ENCODE measurements around the gene TRAF3IP3.

Gene TRAF3IP3

DNA sequence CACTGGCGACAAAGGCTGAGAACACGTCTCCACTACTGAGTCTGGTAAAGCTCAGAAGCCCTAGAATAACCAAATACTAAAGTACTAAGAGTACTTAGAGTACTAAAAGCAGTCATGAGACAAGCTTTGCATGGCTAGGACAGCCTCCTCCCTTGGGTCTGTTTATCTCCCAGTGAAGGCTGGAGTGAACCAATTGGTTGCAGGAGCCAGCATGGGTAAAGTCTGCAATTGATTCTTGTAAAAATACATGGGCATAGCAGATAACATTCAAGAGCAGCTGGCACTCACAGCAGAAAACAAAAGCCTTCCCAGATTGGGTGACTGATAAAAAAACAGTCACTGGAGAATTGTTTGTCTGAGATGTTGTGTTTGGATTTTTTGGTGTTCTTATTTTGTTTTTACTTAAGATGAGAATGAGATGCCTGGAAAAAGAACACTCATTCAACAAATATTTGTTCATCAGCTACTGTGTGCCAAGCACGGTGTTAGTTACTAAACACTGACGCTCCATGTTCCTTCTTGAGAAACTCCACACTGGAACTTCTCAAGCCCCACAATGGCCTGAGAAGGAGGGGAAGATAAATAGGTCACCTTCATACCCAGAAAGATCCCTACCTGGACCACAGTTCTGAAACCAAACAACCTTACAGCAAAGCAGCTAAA lies 46.4 kb downstream of the TRAF3IP3 start:
- no peak for DNase-seq

DNA sequence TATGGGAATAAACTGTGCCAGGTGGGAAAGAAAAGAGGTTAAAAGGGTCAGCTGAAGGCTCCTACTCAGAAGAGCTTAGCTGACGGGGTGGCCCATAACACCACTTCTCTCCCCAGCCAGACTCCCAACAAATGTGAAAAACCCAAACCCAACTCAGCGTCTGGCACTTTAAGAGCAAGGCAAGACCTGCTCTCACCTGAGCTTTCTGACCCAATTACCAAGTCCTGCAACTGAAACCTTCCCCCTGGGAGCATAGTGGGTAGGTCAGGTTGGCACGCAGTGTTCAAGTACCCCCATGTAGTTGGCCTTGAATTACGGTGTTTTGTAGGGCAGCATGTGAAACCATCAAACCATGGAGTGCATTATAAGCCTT lies 46.9 kb downstream of the TRAF3IP3 start:
- DNase-seq = no peak

DNA sequence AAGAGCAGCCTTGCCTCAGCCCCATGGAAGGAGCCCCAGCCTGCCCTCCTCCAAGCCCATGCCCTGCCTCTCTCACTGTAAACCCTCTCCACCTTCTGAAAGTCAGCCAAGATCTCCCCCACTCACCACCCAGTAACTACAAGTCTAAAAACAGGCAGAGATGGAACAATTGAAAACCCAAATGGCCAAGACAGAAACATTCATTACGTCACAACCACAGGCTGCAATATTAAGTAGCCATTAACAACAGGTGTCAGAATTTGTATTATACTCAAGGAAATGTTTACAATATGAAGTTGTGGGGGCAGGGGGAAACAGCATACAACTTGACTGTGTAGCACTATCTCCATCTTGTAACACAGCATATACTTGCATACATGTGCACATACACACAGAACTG lies 47.7 kb downstream of the TRAF3IP3 start:
- no peak for DNase-seq

DNA sequence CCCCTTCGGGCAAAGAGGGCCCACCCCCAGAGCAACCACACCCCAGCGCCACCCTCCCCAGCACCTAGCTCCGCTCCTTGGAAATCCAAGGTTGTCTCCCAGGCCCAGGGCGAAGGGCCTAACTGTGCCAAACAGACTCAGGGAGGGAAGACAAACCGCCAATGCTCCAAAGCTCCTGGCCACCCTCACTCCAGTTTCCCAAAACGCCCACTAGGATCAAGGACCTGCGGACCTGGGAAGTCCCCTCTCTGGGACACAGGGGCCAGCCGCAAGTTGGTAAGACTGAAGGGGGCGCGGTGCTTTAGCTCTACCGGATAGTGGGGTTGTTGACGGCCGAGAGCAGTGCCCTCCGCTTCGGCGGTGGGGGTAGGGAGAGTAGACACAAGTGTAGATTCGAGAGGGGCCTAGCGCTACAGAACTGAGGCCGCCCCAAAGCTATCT lies 49.5 kb downstream of the TRAF3IP3 start:
- DNase-seq = no peak

DNA sequence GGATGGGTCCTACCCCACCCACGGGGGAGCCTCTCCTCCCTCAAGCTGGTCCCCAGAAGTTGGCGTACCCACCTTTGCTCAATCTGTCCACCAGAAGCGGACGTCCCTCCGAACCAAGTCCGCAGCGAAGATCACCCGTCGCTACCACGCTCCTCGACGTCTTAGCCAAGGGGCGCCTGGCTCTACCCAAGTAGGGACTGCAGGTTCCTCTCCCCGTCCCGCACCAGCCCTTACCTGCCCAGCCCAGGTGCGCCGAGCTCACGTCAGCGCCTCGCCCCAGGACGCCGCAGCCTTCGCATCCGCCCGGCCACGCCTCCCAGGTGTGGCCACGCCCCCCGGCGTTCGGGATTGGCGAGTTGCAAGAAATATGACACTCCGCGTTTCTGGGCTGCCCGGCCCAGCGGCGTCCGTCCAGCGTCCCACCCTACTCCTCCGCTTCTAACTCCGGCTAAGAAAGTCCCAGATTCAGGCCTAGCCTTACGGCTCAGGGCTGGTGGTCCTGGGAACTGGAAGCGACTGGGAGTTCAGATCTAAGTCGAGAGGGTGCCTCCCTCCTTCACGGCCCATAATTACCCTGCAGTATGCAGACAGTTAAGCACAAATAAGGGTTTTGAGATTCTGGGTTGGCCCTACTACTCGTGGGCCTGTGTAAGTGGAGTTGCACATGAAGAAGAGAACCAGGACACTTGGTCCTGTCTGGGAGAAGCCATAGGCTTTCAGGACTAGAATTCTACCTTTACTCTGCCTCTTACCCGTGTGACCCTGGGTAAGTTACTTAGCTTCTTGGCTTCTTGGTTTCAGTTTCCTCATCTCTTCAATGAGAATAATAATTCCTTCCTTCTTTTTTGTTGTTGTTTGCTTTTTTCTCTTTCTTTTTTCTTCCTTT lies 50.3 kb downstream of the TRAF3IP3 start, which contains the start of gene IRF6:
TSS of gene IRF6 (minus strand) at position 268 of the 886 bp plus-strand sequence. CDS start 4,729 bp downstream, outside the sequence.
- DNase-seq = peak; percentile 38

DNA sequence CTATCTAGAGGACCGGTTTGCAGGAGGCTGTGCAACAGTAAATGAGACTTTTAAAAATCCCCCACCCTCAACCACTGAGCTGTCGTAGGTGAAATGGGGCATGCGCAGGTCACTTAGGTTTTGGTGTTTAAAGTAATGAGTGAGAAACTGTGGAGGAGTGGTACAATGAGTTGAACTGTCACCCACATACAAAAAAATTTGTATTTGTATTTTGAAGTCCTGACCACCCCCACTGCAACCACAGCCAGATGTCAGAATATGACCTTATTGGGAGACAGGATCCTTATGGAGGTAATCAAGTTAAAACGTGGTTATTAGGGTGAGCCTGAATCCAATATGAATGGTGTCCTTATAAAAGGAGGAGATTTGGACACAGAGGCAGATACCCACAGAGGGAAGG lies 51.7 kb downstream of the TRAF3IP3 start:
- DNase-seq = no peak

DNA sequence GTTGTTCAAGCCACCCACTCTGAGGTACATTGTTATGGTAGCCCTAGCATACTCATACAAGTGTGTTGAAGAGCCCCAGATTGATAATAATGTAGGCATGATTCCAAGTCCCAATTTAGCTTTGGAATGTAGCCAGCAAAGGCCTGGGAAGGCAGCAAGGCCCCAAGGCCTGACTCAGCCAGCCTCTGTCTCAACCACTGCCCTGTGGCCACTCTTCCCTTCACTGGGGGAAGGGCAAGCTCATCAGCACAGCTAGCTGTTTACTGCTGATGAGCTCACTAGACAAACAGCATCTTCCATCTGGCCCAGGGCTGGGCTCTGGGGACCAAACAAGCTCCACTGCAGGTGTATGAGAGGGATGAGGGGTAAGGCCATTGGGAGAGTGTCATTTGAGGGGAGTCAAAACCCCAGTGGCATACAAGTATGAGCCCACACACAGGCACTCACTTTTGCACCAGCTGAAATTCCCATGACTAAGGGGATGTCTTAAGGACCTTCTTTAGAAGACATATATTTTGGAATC lies 52.3 kb downstream of the TRAF3IP3 start:
- DNase-seq = no peak

DNA sequence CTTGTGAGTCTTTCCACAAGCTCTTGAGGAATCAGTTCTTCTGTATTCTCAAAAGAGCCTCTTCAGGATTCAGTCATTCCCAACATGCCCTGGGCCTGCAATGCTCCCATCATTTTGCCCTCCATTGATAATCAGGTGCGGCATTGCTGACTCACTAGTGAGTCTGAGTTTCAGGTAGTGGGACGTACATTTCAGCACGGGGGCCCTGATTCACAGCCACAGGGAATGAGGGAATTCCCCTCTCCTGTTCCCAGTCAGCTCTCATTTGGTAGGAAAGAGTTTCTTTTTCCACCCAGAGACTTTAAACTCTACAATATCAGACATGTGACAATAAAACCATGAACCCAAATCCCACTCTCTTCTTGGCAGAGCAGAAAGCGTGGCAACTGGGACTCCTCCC lies 53.8 kb downstream of the TRAF3IP3 start:
- no peak for DNase-seq

DNA sequence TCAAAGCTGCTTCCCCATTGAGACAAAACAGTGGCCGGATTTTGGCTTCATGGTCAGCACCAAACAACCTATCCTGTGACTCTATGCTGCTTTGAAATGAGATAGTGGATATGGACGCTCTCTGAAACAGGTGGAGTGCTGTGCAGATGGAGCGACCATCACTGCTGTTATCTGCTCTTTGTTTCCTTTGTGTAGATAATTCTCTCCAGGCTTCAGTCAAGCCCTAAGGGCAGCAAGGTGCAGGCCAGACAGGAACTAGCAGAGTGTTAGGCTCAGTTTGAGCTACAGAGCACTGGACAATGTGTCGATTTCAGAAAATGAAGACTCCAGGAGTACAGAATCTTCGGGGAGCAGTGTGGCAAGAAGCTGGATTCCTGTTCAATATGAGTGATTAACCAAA lies 54.9 kb downstream of the TRAF3IP3 start:
- DNase-seq = no peak

DNA sequence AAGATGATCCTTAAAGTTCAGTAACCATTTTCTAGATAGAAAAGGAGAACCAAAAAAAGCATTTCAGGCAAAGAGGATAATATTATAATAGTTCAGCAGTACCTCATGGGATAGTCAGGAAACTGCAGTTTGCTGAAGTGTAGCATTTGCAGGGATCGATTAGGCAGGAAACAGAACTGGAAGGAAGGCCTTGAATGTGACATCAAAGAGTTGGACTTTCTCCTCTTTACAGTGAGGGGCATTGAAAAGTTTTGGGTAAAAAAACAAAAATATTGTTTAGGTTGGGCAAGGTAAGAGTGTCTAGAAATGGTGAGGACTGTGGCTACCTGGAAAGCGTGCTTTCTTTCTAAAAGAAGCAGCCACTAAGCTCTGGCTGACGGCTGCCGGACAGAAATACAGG lies 58.0 kb downstream of the TRAF3IP3 start:
- DNase-seq = no peak

DNA sequence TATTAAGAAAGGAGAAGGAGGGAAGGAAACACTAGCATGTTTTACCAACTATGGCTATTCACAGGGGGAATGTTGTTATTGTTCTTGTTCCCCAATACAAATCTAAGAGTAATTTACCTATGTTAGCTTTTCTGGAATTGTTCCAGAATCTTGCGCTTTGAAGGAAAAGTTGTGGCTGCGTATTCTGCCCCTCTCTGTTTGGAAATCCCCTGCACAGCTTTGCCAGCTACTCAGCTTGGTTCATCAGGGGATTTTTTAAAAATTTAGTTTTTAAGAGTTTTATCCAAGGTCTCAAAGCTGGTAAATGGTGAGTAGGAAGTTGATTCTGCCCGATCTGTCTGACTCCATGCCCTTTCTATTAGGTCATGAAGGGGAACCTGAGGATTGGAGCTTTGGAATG lies 59.6 kb downstream of the TRAF3IP3 start:
- DNase-seq = no peak

DNA sequence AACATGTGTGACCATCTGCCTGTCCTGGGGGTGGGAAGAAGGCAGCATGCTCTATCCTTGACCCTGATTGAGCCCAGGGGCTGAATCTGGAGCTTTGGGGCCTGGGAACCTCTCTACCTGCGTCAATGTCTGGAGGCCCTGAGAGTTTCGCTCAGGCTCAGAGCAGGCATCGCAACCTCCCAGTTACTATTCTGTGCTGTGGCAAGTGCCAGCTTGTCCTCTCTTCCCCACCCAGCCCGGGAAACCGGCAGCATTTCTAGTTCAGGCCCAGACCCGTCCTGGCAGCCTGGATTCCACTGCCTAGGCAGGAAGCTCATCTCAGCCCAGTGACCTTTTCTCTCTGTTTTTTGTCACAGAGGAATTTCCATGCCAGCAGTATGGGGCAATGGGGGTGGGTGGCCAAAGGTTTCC lies 60.1 kb downstream of the TRAF3IP3 start:
- DNase-seq = no peak

DNA sequence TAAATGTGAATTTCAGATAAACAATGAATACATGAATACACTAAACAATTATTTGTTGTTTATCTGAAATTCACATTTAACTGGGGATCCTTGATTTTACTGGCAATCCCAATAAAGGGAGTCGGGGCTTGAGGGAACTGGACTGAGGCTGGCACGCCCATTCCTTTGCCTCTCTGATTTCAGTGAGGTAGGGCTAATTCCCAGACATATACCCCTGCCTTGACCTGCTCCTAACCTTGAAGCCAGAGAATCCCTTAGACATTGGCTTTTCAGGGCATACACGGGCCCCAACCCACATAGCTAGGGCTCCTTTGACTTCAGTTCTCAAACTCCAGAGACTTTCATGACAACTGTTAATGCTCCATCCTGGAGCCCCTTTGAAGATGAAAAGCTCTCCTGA lies 61.1 kb downstream of the TRAF3IP3 start:
- no peak for DNase-seq

DNA sequence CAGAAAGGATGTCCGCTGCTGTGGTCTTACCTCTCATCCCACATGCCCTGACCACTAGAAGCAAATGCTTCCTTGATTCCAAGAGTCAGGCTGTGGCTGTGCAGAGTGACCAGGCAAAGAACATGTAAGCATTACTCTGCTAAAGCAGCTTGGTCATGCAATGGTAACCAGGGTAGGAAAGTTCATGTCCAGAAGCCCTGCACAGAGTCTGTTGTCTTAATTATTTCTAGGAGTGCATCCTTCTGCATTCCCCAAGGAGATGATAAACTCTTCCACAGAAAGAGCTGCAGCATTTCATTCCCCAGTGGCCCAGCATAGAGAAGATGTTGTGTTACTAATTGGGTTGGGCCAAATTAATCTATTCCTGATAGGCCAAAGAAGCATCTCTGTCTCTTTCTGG lies 61.8 kb downstream of the TRAF3IP3 start:
- no peak for DNase-seq

DNA sequence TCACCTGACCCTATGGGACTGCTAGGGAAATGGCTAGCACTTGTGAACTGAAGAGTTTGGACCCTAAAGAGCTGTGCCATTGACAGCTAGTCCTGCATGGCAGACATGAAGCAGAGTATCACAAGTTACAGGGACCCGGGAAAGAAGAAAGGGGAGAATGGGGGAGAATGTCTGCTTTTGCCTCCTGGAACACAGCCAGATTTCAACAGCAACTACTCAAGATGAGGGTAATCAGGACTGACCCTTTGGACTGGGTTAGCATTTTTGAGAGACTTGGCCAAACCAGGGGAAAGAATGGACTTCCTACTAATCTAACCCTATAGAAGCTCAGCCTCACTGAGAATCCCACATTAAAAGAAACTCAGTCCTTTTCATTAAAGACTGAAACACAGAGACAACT lies 63.2 kb downstream of the TRAF3IP3 start:
- DNase-seq = no peak

DNA sequence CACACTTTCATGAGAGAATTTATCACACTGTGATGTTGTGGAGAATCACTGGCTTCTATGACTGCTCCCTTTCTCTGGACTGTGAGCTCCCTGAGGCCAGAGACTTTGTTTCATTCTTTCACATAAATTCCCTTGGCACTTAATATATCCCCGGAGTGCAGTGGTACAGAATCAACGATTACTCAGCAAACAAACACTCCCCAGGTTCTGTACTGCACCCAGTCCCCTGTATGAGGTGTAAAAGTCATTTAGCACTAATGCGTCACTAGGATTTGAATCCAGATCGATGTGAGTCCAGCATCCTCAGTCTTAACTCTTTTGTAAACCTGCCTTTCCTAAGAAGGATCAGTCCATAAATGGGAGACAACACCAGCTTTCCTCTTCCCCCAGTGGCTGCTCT lies 65.1 kb downstream of the TRAF3IP3 start:
- no peak for DNase-seq

DNA sequence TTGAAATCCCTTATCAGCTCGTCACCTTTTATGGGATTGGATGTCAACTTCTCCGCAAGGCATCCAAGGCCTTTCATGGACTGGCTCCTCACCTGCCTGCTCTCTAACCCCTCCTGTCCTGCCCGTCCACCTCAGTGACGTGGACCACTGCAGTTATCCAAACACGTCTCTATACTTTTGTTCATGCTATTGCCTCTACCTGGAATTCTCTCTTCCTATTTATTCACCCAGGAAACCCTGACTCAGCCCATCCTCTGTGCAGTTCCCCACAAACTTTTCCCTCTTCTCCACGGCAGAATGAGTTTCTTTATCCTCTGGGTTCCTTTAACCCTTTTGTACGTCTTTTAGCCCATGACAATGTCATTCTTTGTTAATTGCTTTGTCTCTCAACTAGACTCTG lies 66.9 kb downstream of the TRAF3IP3 start:
- DNase-seq = no peak

DNA sequence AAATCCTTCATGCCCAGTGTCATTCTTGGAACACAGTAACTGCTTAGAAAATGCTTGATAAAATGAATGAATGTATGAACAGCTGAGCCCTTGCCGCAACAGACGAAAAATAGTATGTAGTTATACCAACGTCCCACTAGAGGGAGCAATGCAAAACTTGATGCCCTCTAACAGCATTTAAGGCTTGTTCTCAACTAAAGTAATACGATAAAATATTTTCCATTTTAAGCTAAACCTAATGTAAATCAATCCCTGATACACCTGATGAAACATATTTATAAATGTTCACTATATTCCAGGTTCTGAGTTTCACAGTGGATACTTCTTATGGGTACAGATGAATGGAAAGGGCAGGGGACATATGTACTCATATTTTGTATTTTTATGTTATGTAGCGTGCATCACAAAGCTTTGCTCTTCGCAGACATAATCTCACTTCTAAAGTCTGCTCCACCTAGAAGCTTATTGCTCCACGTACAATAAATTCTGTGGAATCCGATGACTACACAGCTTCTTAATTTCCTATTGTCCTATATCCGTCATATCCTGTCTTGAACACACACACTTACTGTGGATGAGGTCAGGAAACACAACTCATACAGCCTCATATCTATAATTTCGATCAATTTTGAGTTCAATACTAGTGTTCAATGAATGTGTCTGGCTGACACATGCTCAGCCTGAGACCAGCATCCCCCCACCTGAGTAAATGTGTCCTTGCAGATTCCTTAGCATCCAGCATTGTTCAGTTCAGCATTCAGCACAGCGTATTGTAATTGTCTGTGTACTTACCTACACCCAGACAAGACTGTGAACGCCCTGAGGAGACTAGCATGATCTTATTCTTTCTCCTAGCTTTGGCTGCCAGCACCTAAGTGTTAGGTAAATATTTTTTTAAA lies 67.5 kb downstream of the TRAF3IP3 start:
- DNase-seq = peak; percentile 27

DNA sequence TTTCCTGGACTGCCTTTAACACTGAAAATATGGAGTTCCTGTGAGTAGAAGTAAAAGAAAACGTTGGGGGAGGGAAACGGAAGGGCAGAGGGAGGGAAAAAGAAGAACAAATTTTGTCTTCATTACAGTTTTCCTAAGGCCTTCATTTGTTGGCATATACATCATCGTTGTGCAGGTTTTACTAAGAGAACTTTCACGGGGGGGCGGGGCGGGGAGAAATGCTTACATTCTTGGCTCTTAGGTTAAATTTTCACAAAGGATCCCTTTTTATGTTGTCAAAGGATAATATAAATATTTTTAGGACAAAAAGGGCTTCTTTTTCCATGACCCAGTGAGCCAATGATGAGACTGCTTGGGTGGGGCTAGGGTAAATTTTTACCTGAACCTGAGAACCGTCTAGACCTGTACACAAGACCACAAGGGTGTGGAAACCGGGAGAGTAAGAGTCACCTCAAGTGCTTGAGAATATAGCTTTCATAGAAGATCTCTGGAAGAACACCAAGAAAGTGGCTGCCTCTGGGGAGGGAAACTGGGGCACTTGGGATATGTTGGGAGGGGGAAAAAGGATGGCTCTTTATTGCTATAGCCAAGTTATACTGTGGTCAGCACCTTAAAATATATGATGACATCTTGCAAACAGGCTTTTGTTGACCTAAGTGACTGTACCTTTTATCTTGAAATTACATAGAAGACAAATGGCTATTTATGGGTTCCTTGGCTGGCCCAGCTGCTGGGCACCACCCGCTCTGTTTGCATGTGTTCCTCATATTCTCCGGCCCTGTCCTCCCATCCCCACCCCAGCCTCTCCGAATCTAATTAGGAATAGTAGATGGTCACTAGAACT lies 70.0 kb downstream of the TRAF3IP3 start:
- DNase-seq = no peak

DNA sequence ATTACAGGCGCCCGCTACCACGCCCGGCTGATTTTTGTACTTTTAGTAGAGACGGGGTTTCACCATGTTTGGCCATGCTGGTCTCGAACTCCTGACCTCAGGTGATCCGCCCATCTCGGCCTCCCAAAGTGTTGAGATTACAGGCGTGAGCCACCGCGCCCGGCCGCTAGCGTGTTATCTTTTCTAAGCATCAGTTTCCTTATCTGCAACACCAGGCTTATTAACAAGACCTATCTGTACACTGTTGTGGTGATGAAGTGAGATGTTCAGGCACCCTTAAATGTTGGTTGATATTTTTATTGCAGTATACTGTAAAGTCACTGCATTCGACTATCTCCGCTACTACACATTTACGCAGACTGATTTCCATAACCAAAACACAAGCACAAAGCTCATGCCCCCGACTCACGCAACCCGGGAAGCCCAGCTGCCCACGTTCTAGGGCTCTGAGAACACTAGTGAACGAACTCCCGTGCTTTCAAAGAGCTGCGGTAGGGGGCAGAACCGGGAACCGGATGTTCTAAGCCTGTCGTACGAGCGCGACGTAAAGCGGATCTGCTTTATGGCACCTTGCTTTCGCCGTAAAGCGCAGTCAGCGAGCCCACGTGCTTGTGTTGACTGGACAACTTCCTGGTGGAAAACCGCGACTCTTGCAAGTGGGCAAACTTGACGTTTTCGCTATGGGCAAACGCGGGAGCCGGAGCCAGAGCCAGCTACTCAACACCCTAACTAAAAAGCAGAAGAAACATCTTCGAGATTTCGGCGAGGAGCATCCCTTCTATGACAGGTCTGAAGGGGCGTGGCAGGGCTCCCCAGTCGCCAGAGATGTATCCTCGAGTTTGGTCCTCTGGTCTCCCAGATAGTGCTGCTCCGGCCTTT lies 71.8 kb downstream of the TRAF3IP3 start, which contains the start of gene UTP25:
TSS of gene UTP25 (plus strand) at position 589 of the 879 bp plus-strand sequence. CDS start at position 681, 92 bp downstream.
- peak; percentile 94 for DNase-seq

DNA sequence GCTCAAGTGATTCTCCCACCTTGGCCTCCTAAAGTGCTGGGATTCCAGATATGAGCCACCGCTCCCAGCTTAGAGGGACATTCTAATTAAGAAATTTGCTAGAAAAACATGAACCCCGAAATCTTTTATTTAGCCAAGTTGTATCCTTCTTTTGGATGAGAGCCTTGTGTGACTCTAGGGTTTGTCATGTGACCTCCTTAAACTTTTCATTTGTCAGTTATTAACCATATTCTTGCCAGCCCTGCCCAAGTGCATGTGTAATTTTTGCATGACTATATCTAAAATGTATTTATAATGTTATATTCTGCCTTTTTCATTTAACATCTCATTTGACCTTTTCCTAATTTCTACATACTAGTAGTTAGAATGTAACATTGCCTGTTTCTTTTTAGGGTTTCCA lies 73.9 kb downstream of the TRAF3IP3 start:
- DNase-seq = no peak

All from stimulated activated CD4-positive, alpha-beta T cell treated with anti-CD3 and anti-CD28 coated beads, Interleukin-4, amount 100 ng/mL, for 24 hours (primary cell).